Chondrocyte (in vitro differentiated cells): ENCODE measurements around the gene RNU6-8. TPM values are rescaled to one million over a fixed set of nuclear protein-coding genes. Genes with fewer than 3 reads are reported as not detected.

Source experiments
- DNase-seq: peaks from one replicate; pipeline ENCODE4 v3.0.0; 2021; ENCODE audit warnings: mixed read lengths, low spot score
- H3K27ac Mint-ChIP-seq: one replicate; pipeline ENCODE4 v1.8.0; 2021; ENCODE audit warnings: mild to moderate bottlenecking, moderate library complexity, mixed read lengths; ENCODE audit not compliant: unreplicated experiment
- H3K27me3 Mint-ChIP-seq: 2 replicates; pipeline ENCODE4 v1.8.0; 2021; ENCODE audit warnings: low read depth, mixed read lengths
- H3K36me3 Mint-ChIP-seq: 2 replicates; pipeline ENCODE4 v1.8.0; 2021; ENCODE audit warnings: low read depth, mixed read lengths
- H3K4me1 Mint-ChIP-seq: 2 replicates; pipeline ENCODE4 v1.8.0; 2021; ENCODE audit warnings: low read depth, mild to moderate bottlenecking, mixed read lengths
- H3K4me3 Mint-ChIP-seq: one replicate; pipeline ENCODE4 v1.8.0; 2021; ENCODE audit warnings: mild to moderate bottlenecking, moderate library complexity, mixed read lengths; ENCODE audit not compliant: unreplicated experiment
- H3K9me3 Mint-ChIP-seq: 2 replicates; pipeline ENCODE4 v1.8.0; 2021; ENCODE audit warnings: low read depth, mixed read lengths
- CTCF ChIP-seq: fragments of 200-600 bp; sonication (generic); IDR thresholded peaks from 2 replicates; pipeline ENCODE4 v1.5.0; 2021; ENCODE audit warnings: antibody characterized with exemption, mild to moderate bottlenecking, moderate library complexity
- total RNA-seq: library from RNA; stranded (reverse); gene quantifications from 3 replicates; pipeline ENCODE4 v1.2.1, GENCODE V29; 2021

RNU6-8 gene
- total RNA-seq, 1 donor from 2014 or later, result not detected

DNA sequence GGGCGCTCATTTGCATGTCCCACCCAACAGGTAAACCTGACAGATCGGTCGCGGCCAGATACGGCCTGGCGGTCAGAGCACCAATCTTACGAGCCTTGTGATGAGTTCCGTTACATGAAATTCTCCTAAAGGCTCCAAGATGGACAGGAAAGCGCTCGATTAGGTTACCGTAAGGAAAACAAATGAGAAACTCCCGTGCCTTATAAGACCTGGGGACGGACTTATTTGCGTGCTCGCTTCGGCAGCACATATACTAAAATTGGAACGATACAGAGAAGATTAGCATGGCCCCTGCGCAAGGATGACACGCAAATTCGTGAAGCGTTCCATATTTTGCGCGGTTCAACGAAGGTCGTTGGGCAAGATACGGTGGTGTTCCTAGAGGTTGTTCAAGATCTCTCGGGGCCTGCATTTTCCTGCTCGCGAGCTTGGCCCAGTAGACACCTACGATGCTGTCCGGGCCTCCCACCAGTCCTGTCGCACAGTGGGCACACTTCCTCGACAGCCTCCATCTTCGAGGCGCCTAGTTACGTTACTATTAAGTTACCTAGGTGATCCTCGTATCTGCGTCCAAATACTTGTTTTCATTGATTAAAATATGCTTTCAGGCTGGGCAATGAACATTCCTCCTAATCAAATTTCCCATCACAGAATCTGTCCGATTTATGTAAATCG lies 1.1 kb downstream of the RNU6-8 start, which contains the start of gene RNU6-7:
Gene RNU6-7, plus strand, starts transcription at position 230 of the 675 bp plus-strand sequence.
- DNase-seq, result no peak
- H3K36me3 Mint-ChIP-seq, result no peaks in the 10 kb centered on the region
- H3K4me1 Mint-ChIP-seq, result peaks cover 25% of the 10 kb centered on the region

DNA sequence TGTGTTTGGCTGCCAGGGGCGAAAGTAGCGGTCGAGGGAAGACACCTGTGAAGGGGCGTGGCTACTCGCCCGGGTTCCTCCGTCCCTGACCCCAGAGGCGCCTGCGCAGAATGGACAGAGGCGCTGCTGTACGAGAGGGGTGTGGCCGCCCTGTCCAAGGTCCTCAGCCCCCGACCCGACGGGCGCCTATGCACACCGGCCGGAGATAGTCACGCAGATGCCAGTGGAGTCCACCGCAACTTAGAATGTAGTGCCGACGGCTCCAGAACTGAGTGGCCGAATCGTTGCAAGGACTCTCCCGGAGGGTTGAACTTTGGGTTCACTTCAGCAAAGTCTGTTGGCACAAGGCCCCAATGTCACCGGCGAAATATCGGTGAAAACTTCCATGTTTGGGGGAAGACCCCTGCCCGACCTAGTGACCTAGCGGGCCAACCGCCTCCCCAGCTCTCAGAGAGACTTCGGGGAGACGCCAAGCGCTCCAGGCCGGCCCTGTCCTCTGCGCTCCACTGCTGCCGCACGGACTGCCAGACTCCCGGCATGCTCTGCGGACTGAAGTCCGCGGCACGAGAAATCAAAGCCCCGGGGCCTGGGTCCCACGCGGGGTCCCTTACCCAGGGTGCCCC lies 1.8 kb downstream of the RNU6-8 start:
- Mint-ChIP-seq H3K4me1 (peaks cover 25% of the 10 kb centered on the region), H3K9me3 (no peaks in the 10 kb centered on the region), H3K27ac (peak overlapping the region; percentile 100), H3K4me3 (peak overlapping the region; percentile 89), H3K36me3 (no peaks in the 10 kb centered on the region), H3K27me3 (peaks cover 2% of the 10 kb centered on the region)
- DNase-seq, result peak; percentile 94
- no peak for TF ChIP-seq CTCF

More for the DNA sequence above, 1.1 kb downstream of the RNU6-8 start, which contains the start of gene RNU6-7:
- no peak for TF ChIP-seq CTCF
- Mint-ChIP-seq H3K4me3 (peak within 1 kb of the TSS; percentile 89), H3K27me3 (peaks cover 5% of the 10 kb centered on the region), H3K9me3 (no peaks in the 10 kb centered on the region), H3K27ac (peak within 1 kb of the TSS; percentile 100)

DNA sequence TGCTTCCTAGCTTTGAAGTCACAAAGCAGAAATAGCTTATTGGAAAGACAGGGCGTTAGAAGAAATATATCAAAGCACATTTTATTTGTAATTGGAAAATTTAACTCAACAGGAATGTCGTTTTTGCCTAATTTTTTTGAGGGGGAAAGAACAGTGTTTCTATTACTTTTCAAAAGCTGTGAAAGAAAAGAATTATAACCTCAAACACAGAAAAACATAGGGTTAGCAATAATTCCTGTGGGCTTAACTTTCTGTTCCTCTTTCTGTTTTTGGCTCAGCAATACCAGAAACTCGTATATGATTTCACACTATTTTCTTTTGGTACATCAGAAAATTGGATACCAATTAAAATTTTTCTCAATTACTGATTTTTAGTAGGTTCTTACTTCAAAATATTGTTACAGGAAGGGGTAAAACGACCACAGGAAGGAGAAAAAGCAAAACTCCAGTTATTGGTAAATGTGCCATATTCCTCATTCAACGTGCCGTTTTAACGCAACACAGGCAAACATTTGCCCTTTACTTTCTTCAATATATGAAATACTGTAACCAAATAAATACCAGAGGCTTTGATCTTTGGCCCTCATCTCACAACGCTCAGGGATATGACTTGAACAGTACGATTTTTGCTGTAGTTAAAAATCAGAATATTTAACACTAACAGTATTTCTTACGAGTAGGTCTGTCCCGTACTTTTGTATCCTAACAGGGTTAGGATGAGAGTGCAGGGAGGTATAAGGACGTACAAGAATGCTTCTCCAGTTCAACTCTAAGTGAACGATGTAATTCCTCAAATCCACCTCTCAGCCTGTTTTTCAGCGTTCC lies 2.5 kb downstream of the RNU6-8 start:
- TF ChIP-seq CTCF, result no peak
- Mint-ChIP-seq H3K9me3 (no peaks in the 10 kb centered on the region), H3K36me3 (no peaks in the 10 kb centered on the region), H3K27ac (peak overlapping the region; percentile 100), H3K27me3 (peaks cover 2% of the 10 kb centered on the region), H3K4me3 (peak overlapping the region; percentile 89), H3K4me1 (peaks cover 25% of the 10 kb centered on the region)
- no peak for DNase-seq

GRCh38 chr14:32197919-32198318 lies 5.2 kb downstream of the RNU6-8 start:
- H3K4me3 Mint-ChIP-seq, result no peak overlapping the region
- H3K36me3 Mint-ChIP-seq, result no peaks in the 10 kb centered on the region
- no peaks in the 10 kb centered on the region for H3K9me3 Mint-ChIP-seq
- H3K4me1 Mint-ChIP-seq, result peaks cover 15% of the 10 kb centered on the region
- peaks cover 2% of the 10 kb centered on the region for H3K27me3 Mint-ChIP-seq
- TF ChIP-seq CTCF, result no peak
- no peak overlapping the region for H3K27ac Mint-ChIP-seq
- DNase-seq, result no peak

DNA sequence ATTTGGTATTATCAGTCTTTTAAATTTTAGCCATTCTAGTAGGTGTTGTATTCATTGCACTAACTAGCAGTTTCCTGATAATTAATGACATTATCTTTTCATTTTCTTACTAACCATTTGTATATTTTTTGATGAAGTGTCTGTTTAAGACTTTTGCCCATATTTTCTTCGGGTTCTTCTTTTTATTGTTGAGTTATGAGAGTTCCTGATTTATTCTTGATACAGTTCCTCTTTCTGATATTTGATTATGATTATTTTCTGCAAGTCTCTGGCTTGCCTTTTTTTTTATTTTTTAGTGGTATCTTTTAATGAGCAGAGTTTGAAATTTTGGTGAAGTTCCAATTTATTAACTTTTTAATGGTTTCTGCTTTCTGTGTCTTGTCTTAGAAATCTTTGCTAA lies 7.4 kb downstream of the RNU6-8 start:
- peaks cover 3% of the 10 kb centered on the region for H3K4me1 Mint-ChIP-seq
- no peak for DNase-seq
- peaks cover 2% of the 10 kb centered on the region for H3K27me3 Mint-ChIP-seq
- H3K27ac Mint-ChIP-seq, result no peak overlapping the region
- no peak for TF ChIP-seq CTCF
- no peak overlapping the region for H3K4me3 Mint-ChIP-seq
- H3K9me3 Mint-ChIP-seq, result no peaks in the 10 kb centered on the region
- no peaks in the 10 kb centered on the region for H3K36me3 Mint-ChIP-seq
